LHCN-M2 (cell line): ENCODE data around the gene CLPSL1. TPM values are rescaled to one million over a fixed set of nuclear protein-coding genes. Genes with fewer than 3 reads are reported as not detected.

Experiments used
- DNase-seq: peaks from one replicate; pipeline ENCODE4 v3.0.0-alpha.2; 2012; ENCODE audit warnings: low read depth
- total RNA-seq: library from RNA; depleted of rRNA; stranded (reverse); fragments of >200 nt; gene quantifications from 2 replicates; pipeline ENCODE4 v1.2.3, GENCODE V29; 2014; rRNA removed

The CLPSL1 gene
- total RNA-seq, 1 experiment from 2014 or later, result not detected

- DNase-seq, result no peak
Observed at GRCh38 chr6:35795453-35796071, 14.7 kb downstream of the CLPSL1 start.

DNA sequence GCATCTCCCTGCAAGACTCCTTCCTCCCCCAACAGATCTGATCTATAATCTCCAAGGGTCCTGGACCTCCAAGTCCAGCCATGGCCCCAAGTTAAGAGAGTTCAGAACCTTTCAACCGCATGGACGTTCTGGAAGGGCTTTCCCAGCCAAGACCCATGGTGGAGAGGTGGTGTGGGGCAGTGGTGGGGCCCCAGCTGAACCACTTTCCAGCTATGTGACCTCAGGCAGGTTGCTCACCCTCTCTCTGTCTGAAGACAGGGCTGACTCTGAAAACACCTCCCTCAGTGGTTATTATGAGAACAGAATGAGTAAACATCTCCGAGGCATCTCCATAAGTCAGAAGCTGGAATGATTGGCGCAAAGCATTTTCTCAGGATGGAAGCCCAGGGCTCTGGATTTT, 15.4 kb downstream of the CLPSL1 start:
- no peak for DNase-seq

DNA sequence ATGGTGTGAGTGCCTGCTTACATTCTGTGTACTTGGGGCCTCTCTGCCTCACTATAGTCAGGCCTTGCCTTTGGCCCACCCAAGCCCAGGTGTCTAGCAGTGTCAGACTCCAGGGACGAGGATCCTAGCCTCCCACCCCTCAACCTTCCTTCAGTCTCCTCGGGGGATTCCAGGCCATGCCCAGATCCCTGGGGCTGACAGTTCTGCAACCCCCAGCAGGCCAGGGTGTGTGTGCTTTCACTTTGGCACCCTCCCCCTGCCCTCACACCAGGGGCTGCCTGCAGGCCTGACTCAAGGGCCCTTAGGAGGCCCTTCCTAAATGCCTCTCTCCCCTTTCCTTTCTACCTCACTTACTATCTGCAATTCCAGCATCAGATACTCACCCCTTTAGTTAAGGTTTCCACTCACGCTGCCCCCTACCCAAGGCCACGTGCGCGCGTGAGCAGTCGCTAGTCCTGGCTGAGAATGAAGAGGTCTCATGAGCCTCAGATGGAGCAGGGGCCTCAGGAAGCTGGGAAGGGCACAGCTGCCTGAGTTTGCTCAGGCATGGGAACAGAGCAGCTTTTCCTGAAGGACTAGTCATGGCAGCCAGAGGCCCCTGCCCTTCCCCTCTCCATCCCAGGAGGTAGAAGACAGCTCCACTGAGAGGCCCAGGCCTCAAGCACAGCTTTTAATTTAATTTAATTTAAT, 17.2 kb downstream of the CLPSL1 start:
- no peak for DNase-seq

DNA sequence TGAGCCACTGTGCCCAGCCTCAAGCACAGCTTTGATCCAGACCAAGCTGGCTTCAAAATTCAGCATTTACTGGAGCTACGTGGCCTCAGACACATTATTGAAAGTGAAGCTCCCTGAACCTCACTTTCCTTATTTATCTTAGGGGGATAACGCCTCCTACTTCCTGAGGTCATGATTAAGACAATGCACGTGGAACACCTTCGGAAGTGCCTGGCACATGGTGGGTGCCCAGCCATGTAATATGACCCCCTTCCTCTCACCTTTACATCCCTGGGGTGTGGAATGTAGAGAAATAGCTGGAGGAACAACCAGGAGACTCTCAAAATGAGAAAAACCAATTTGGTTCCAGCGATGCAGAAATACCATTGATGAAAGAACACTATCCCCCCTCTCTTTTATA, 17.9 kb downstream of the CLPSL1 start:
- DNase-seq, result no peak

GRCh38 chr6:35801148-35801547, 20.3 kb downstream of the CLPSL1 start:
- DNase-seq, result no peak

DNA sequence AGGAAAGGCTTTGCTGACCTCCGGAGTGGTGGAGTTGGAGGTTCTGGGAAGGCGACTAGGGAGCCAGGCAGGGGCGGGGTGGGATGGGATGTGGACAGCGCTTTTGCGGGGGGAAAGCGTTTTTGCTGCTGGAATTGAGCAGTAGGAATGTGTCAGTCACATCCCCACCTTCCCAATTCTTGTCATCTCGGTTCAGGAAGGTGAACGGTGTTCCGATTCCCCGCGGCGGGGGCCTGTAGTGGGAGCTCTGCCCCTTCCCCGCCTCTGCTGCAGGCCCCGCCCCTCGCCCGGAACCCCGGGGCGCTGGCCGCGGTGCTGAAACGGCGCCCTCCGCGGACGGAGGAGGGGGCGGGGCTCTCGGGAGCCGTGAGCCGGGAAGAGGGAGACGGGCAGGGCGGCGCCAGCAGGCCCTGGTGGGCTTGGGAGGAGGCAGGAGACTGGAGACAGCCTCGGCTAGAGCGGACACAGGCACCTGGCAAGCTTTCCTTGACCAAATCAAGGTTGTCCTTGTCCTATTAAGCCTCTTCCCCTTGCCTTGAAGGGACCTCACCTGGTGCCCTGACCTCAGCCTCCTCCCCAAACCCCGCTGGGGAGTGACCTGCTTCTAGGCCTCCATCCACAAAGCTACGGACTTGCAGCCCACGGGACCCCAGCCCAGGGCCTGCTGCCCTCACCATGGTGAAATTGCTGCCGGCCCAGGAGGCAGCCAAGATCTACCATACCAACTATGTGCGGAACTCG, 24.3 kb downstream of the CLPSL1 start, which contains the start of gene LHFPL5:
TSS of gene LHFPL5 (plus strand) at position 357 of the 741 bp plus-strand sequence. CDS start at position 676, 319 bp downstream.
- no peak for DNase-seq

DNA sequence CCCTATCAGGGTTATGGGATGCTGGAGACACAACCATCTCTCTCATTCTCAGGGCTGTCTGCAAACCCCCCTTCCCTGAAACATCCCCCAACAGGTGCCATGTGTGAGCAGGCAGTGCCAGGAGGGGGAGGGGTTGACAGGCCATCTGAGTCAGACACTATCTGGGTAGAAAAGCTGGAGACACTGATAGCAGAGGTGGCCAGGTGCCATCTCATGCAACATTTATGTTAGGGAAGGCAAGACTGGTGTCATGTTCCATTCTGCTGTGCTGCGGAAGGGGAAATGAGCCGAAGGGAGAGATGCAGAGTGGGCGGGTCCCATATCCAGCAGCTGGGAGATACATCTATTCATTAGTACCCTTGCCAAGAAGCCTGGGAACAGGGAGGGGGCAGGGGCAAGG, 27.9 kb downstream of the CLPSL1 start:
- DNase-seq, result peak; percentile 73

DNA sequence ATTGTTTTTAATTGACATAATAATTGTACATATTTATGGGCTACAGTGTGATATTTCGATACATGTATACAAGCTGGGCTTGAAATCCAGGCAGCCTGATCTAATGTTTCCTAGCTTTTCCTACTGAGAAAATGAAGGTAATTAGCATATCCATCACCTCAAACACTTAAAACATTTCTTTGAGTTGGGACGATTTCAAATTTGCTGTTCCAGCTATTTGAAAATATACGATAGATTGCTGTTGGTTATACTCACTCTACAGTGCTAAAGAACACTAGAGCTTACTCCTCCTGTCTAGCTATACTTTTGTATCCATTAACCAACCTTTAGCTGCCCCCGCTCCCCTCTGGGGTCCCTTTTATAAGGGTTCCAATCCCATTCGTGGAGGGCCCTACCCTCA, 29.0 kb downstream of the CLPSL1 start:
- DNase-seq, result no peak

GRCh38 chr6:35810971-35811698, 30.3 kb downstream of the CLPSL1 start:
- peak; percentile 88 for DNase-seq

GRCh38 chr6:35811699-35811995, 30.8 kb downstream of the CLPSL1 start:
- DNase-seq, result no peak

DNA sequence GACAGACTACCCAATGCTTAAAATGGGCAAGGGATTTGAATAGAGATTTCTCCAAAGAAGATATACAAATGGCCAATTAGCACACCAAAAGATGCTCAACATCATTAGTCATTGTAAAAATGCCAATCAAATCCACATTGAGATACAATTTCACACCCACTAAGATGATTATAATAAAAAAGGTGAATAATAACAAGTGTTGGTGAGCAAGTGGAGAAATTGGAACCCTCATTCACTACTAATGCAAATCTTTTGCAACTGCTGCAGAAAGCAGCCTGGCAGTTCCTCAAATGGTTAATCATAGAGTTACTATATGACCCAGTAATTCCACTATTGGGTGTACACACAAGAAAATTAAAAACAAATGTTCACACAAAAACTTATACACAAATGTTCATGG, 36.7 kb downstream of the CLPSL1 start:
- no peak for DNase-seq

- no peak for DNase-seq
Observed at GRCh38 chr6:35823601-35824000, 42.8 kb downstream of the CLPSL1 start.

DNA sequence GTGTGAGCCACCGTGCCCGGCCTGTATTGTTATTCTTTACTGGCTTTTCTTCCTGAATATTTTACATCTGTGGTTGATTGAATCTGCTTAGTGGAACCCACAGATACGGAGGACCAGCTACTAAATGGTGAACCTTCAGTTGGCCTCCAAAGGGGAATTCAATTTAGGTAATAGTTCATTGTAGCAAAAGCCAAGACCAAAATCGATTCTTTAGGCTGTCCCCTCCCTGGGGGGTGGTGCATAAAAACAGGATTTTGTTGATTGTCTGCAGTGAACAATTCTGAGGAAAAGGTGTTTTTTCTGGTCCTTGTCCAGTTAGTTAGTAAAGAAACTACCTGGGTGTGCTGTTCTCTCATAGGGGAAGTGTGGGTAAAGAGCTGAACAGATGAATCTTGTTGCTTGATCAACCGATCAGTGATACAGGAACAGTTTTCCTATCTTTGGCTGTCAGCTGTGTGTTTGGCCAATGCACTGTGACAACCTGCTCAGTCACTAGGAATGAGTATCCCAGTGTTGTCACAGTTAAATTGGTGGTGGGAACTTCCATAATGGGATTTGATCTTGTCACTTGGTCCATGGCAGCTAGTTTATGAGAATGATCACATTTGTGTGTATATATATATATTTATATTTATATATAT, 43.9 kb downstream of the CLPSL1 start:
- DNase-seq, result no peak

DNA sequence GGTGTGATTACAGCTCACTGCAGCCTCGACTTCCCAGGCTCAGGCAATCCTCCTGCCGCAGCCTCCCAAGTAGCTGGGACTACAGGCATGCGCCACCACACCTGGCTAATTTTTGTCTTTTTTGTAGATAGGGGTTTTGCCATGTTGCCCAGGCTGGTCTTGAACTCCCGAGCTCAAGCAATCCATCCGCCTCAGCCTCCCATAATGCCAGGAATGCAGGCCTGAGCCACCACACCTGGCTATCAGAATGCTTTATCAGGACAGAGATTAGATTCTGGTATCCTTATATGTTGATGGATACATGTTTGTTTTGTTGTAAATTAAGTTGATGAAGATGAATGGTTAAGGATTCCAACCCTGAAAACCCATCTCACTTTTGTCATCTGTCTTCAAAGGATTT, 48.5 kb downstream of the CLPSL1 start:
- DNase-seq, result no peak

DNA sequence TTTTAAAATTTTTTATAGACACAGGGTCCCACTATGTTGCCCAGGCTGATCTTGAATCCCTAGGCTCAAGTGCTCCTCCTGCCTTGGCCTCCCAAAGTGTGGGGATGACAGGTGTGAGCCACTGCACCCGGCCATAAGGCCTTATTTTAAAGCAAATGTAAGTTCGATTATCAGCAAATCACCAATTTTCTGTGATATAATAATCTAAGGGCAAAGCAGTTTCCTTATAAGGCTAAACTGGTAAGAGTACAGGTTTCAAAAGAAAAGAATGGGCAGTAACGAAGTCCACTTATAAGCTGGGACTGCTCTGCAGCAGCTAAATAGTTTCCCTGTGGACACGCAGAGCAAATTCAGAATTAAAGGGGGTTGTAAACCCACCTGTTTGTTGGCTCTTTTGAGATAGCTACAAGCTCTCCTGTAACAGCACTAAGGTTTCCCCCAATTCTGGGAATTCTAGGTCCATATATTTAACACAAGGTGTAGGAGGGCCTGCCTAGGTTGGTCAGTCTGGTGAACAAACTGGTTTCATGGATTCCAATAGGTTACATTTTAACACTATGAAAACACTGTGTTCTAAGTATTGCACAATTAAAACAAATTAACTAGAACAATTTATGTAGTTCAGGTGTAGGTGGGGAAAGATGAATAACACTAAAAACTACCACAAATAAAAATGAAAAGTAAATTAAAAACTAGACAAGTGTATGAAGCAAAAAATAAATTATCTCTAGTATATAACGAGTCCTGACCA, 50.6 kb downstream of the CLPSL1 start:
- DNase-seq, result no peak

DNA sequence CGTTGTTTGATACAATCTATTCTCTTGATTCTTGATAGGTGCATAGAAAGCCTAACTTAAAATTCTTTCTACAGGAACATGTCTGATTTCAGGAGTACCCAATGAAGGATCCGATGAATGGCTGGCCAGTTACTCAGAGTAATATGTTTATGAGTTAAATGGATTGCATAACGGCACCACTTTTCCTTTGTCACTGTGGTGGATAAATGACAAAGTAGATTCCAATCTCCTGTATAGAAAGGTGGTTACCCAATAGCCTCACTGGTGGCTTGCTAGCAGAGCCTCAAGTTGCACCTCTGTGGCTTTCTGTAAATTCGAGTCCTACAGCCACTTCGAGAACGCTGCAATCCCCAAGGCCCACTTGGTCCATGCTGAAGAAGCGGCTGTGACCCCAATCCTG, 52.7 kb downstream of the CLPSL1 start:
- DNase-seq, result peak; percentile 3

Other genes starting within 250 kb of the CLPSL1 start
- gene FKBP5, start 92.1 kb upstream of the CLPSL1 start, total RNA-seq, result 68.0 and 105 TPM in 2 replicates
- gene ARMC12, start 44.0 kb upstream of the CLPSL1 start, total RNA-seq, result 0.29 TPM in 1 of 2 replicates, not detected in the other
- gene CLPSL2, start 4.4 kb upstream of the CLPSL1 start, total RNA-seq, result not detected in 2 replicates
- gene CLPS, start 16.3 kb downstream of the CLPSL1 start, total RNA-seq, result not detected in 2 replicates
- 0.17 TPM in 1 of 2 replicates, not detected in the other for gene LHFPL5, start 24.3 kb downstream of the CLPSL1 start, total RNA-seq
- gene SRPK1, start 140.1 kb downstream of the CLPSL1 start, total RNA-seq, result 54.0 and 55.9 TPM in 2 replicates
- not detected in 2 replicates for gene SLC26A8, start 243.6 kb downstream of the CLPSL1 start, total RNA-seq
- 46.9 and 53.5 TPM in 2 replicates for gene MAPK14, start 246.8 kb downstream of the CLPSL1 start, total RNA-seq